Lower lobe of right lung (tissue), 2 donors: ENCODE measurements around the gene MTCH1. TPM values are rescaled to one million over a fixed set of nuclear protein-coding genes. Genes with fewer than 3 reads are reported as not detected.

Experiments
- ATAC-seq, 2 donors: fragments of 200-7000 bp; cut with Tn5 transposase; one replicate each; pipeline ENCODE4 v1.9.1; 2020 to 2022; ENCODE audit warnings: mild to moderate bottlenecking in 2 of 2, moderate library complexity in 2 of 2
- DNase-seq: peaks from one replicate; pipeline ENCODE4 v3.0.0-alpha.2; 2020
- H3K27ac ChIP-seq: fragments of 200-600 bp; one replicate; pipeline ENCODE4 v1.8.0; 2022
- H3K27me3 ChIP-seq: fragments of 200-600 bp; one replicate; pipeline ENCODE4 v1.8.0; 2022; ENCODE audit warnings: low read depth
- H3K36me3 ChIP-seq: fragments of 200-600 bp; one replicate; pipeline ENCODE4 v1.8.0; 2022; ENCODE audit warnings: mild to moderate bottlenecking
- H3K4me1 ChIP-seq: fragments of 200-600 bp; one replicate; pipeline ENCODE4 v1.8.0; 2022
- H3K4me3 ChIP-seq: fragments of 200-600 bp; one replicate; pipeline ENCODE4 v1.8.0; 2022; ENCODE audit warnings: mild to moderate bottlenecking
- H3K9me3 ChIP-seq: fragments of 200-600 bp; one replicate; pipeline ENCODE4 v1.8.0; 2022
- CTCF ChIP-seq: fragments of 200-600 bp; IDR thresholded peaks from one replicate; pipeline ENCODE4 v1.8.0; 2022; ENCODE audit warnings: antibody characterized with exemption, mild to moderate bottlenecking
- intact Hi-C: fragments of 100-400 bp; cut with DNase I; formaldehyde crosslinking; loops from one replicate; pipeline ENCODE4 v1.11.0; 2022
- total RNA-seq: library from RNA; stranded (reverse); fragmentation: NEBNext Ultra II Directional; extraction: Animal tissue kit (Norgen Biotek cat#: 25700); gene quantifications from one replicate; pipeline ENCODE4 v1.2.1, GENCODE V29; 2021
- donor health status: DM: no; HTN: yes; CAD: no; lungs with severe emphysema.

Gene MTCH1
- total RNA-seq, 1 donor from 2014 or later: 194 TPM

- Histone ChIP-seq H3K27ac (no peak overlapping the region), H3K27me3 (no peaks in the 10 kb centered on the region), H3K4me3 (no peak overlapping the region), H3K9me3 (no peaks in the 10 kb centered on the region), H3K4me1 (peaks cover 39% of the 10 kb centered on the region), H3K36me3 (peaks cover 94% of the 10 kb centered on the region)
- DNase-seq: no peak
- TF ChIP-seq CTCF: no peak
- intact Hi-C loops: no loop called here
- no peak for ATAC-seq
Measured at GRCh38 chr6:36976931-36977330, 9.1 kb downstream of the MTCH1 start.

DNA sequence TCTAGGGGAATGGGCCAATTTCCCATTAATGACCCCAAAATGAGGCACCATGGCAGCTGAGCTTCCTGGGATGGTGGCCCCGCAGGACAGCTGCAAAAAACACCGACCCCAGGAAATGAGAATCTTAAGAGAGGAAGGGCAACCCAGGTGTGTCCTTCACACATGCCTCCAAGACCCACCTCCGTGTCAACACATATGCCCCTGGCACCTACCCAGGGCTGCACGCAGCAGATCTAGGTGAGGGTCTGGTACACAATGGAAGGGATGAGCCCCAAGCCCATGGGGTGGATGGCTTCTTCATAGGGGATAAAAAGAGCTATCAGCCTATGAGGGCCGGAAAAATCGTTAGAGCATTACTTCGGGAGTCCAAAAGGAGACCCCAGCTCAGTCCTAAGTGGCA, 9.5 kb downstream of the MTCH1 start:
- intact Hi-C loops: no loop called here
- DNase-seq: no peak
- Histone ChIP-seq H3K27me3 (no peaks in the 10 kb centered on the region), H3K4me1 (peaks cover 36% of the 10 kb centered on the region), H3K27ac (no peak overlapping the region), H3K4me3 (no peak overlapping the region), H3K9me3 (no peaks in the 10 kb centered on the region), H3K36me3 (peaks cover 96% of the 10 kb centered on the region)
- TF ChIP-seq CTCF: no peak
- no peak for ATAC-seq

DNA sequence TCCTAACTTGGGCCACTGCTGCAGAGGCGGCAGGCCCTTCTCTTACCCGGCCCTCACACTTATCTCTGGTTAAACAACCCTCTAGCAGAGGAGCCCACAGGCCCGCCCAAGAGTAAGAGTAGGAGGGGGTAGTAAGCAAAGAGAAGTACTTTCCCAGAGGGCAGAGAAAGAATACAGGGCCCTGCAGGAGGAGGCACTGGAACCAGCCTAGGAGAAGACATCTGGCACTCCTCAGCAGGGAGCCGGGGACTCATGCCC, 10.1 kb downstream of the MTCH1 start:
- Histone ChIP-seq H3K27me3 (no peaks in the 10 kb centered on the region), H3K4me3 (no peak overlapping the region), H3K36me3 (peaks cover 96% of the 10 kb centered on the region), H3K27ac (no peak overlapping the region), H3K9me3 (no peaks in the 10 kb centered on the region), H3K4me1 (peaks cover 30% of the 10 kb centered on the region)
- peak in 1 of 2 donors; percentile 65 for ATAC-seq
- no peak for DNase-seq
- TF ChIP-seq CTCF: no peak
- intact Hi-C loops: no loop called here

GRCh38 chr6:36975231-36976006, 10.6 kb downstream of the MTCH1 start:
- Histone ChIP-seq H3K27ac (no peak overlapping the region), H3K27me3 (no peaks in the 10 kb centered on the region), H3K36me3 (peaks cover 96% of the 10 kb centered on the region), H3K4me3 (no peak overlapping the region), H3K4me1 (peaks cover 26% of the 10 kb centered on the region), H3K9me3 (no peaks in the 10 kb centered on the region)
- no peak for TF ChIP-seq CTCF
- no peak for DNase-seq
- ATAC-seq: peak in 1 of 2 donors; percentile 40
- intact Hi-C loops: no loop called here

DNA sequence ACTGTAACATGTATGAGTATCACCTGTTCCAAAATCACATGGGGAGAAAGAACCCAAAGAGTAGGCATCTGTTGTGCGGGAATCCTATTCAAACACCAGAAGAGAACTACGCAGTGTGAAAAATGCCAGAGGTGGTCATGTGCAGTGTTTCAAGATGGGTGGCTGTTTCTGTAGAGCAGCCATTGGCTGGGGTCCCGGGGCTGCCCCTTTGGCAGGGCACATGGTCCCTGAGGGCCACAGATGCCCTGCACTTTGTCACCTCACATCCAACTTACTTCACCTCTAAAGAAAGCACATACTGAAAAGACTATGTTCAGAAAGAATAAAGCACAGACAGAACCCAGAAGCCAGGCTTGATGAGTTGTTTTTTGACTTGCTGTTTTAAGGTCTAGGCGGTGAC, 12.3 kb downstream of the MTCH1 start:
- H3K36me3 ChIP-seq: peaks cover 100% of the 10 kb centered on the region
- no peaks in the 10 kb centered on the region for H3K27me3 ChIP-seq
- intact Hi-C loops: no loop called here
- no peak overlapping the region for H3K4me3 ChIP-seq
- no peak for ATAC-seq
- DNase-seq: no peak
- H3K4me1 ChIP-seq: peaks cover 11% of the 10 kb centered on the region
- TF ChIP-seq CTCF: no peak
- no peaks in the 10 kb centered on the region for H3K9me3 ChIP-seq
- H3K27ac ChIP-seq: no peak overlapping the region
